GM21576 (cell line): ENCODE data around the gene FXN.
"Not testable (repeated sequence)": the region's sequence is repeated elsewhere in the genome, so short reads cannot be mapped to it uniquely, and the experiment has no call there.

Experiments used
- ATAC-seq: cut with Tn5 transposase; IDR thresholded peaks from one replicate; pipeline ENCODE4 v1.9.1; 2021; ENCODE audit warnings: mild to moderate bottlenecking, moderate library complexity; ENCODE audit not compliant: unreplicated experiment

Gene FXN

GRCh38 chr9:69097923-69098593 lies 62.5 kb downstream of the FXN start:
- no peak for ATAC-seq

GRCh38 chr9:69103348-69103996 lies 67.9 kb downstream of the FXN start:
- not testable (repeated sequence) for ATAC-seq

- no peak for ATAC-seq
These were observed 69.4 kb downstream of the FXN start for GRCh38 chr9:69104830-69105527.

GRCh38 chr9:69107771-69108170 lies 72.2 kb downstream of the FXN start:
- ATAC-seq, result no peak

GRCh38 chr9:69108706-69109105 lies 73.2 kb downstream of the FXN start:
- ATAC-seq, result not testable (repeated sequence)

GRCh38 chr9:69109152-69109551 lies 73.6 kb downstream of the FXN start:
- no peak for ATAC-seq

GRCh38 chr9:69112646-69113045 lies 77.1 kb downstream of the FXN start:
- ATAC-seq, result not testable (repeated sequence)

- no peak for ATAC-seq
These were observed 80.1 kb downstream of the FXN start for GRCh38 chr9:69115621-69116020.

- ATAC-seq, result no peak
These were observed 83.1 kb downstream of the FXN start for GRCh38 chr9:69118656-69119055.

- ATAC-seq, result no peak
These were observed 85.0 kb downstream of the FXN start for GRCh38 chr9:69120380-69121154.

- peak; percentile 69 for ATAC-seq
These were observed 85.9 kb downstream of the FXN start for GRCh38 chr9:69121155-69122081.

GRCh38 chr9:69122082-69122548 lies 86.6 kb downstream of the FXN start:
- ATAC-seq, result peak; percentile 57

- no peak for ATAC-seq
These were observed 87.1 kb downstream of the FXN start for GRCh38 chr9:69122549-69123141.

- no peak for ATAC-seq
These were observed 95.2 kb downstream of the FXN start for GRCh38 chr9:69130456-69131441.

- no peak for ATAC-seq
These were observed 96.1 kb downstream of the FXN start for GRCh38 chr9:69131682-69132081.

GRCh38 chr9:69132361-69132760 lies 96.8 kb downstream of the FXN start:
- no peak for ATAC-seq

- no peak for ATAC-seq
These were observed 98.9 kb downstream of the FXN start for GRCh38 chr9:69134412-69134811.

GRCh38 chr9:69136185-69136584 lies 100.6 kb downstream of the FXN start:
- ATAC-seq, result no peak

- ATAC-seq, result no peak
These were observed 101.2 kb downstream of the FXN start for GRCh38 chr9:69136779-69137178.
